Activated gamma-delta T cell (primary cell): Measurements from ENCODE around the gene TNFAIP8L1.

Experiments
- DNase-seq: peaks from one replicate; lab custom pipeline; 2025; lab: John Stamatoyannopoulos, UW

Gene TNFAIP8L1

GRCh38 chr19:4609878-4610511 lies 29.3 kb upstream of the TNFAIP8L1 start:
- DNase-seq, result no peak

GRCh38 chr19:4613254-4613751 lies 26.0 kb upstream of the TNFAIP8L1 start:
- no peak for DNase-seq

- no peak for DNase-seq
Measured at GRCh38 chr19:4618019-4618418, 21.3 kb upstream of the TNFAIP8L1 start.

GRCh38 chr19:4619668-4620294 lies 19.5 kb upstream of the TNFAIP8L1 start:
- no peak for DNase-seq

- DNase-seq, result no peak
Measured at GRCh38 chr19:4620675-4621074, 18.6 kb upstream of the TNFAIP8L1 start.

GRCh38 chr19:4622695-4623421 lies 16.5 kb upstream of the TNFAIP8L1 start:
- no peak for DNase-seq

GRCh38 chr19:4624301-4624700 lies 15.0 kb upstream of the TNFAIP8L1 start:
- no peak for DNase-seq

- DNase-seq, result no peak
Measured at GRCh38 chr19:4624733-4625362, 14.5 kb upstream of the TNFAIP8L1 start.

GRCh38 chr19:4633140-4633967 lies 6.0 kb upstream of the TNFAIP8L1 start:
- no peak for DNase-seq

- no peak for DNase-seq
Measured at GRCh38 chr19:4635754-4636116, 3.6 kb upstream of the TNFAIP8L1 start.

GRCh38 chr19:4636151-4636717 lies 3.1 kb upstream of the TNFAIP8L1 start:
- peak; percentile 62 for DNase-seq

GRCh38 chr19:4636761-4637160 lies 2.6 kb upstream of the TNFAIP8L1 start:
- DNase-seq, result no peak

GRCh38 chr19:4638317-4638716 lies 999 bp upstream of the TNFAIP8L1 start:
- no peak for DNase-seq

GRCh38 chr19:4639531-4640246 lies 373 bp downstream of the TNFAIP8L1 start:
- no peak for DNase-seq

GRCh38 chr19:4640247-4641000 lies 1.1 kb downstream of the TNFAIP8L1 start:
- DNase-seq, result no peak

- no peak for DNase-seq
Measured at GRCh38 chr19:4641132-4641531, 1.8 kb downstream of the TNFAIP8L1 start.

- DNase-seq, result no peak
Measured at GRCh38 chr19:4642625-4643024, 3.3 kb downstream of the TNFAIP8L1 start.

- DNase-seq, result no peak
Measured at GRCh38 chr19:4645718-4646117, 6.4 kb downstream of the TNFAIP8L1 start.

- DNase-seq, result no peak
Measured at GRCh38 chr19:4647676-4648644, 8.6 kb downstream of the TNFAIP8L1 start.
